Mammary epithelial cell (primary cell): ENCODE data around the gene CLDN9.

ENCODE experiments used
- EZH2 ChIP-seq: IDR thresholded peaks from 2 replicates; pipeline ENCODE4 v1.6.1; 2012; ENCODE audit warnings: low read length, inconsistent platforms, borderline replicate concordance
- TF ChIP-seq, protein P1 (sequence below), 2 donors: IDR thresholded peaks in 1 of 2; conservative IDR thresholded peaks in 1 of 2; 2 replicates each; pipeline ENCODE4 v1.5.1; 2011 to 2012; ENCODE audit warnings: inconsistent platforms in 2 of 2, low read length in 2 of 2, mild to moderate bottlenecking in 2 of 2, control low read depth in 1 of 2, low read depth in 1 of 2; ENCODE audit not compliant: insufficient read depth in 1 of 2; ENCODE audit errors: extremely low read depth in 1 of 2

DNA sequence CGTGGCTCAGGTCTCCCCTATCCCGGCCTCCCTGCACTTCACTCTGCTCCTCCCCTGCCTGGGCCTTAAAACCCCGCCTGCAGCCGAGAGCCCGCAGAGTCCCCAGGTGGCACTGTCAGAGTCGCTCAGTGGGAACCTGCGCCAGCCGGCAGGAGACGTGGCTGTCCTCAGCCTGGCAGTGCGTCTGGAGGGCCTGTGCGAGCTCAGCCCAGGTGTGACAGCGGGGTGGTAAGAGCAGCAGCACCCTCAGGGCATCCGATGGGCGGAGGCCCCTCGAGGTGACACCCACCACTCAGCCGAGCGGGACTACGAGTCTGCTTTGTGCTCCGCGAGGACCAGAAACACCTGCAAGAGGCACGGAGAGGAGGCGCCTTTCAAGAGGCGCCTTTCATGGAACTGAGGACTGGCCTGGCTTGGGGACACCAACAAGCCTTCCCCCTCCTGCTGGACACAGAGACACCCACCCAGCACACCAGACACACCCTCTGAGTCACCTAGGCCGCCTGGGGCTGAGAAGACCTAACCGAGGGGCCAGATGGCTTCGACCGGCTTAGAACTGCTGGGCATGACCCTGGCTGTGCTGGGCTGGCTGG, at the start of gene CLDN9:
- TF ChIP-seq, protein P1, sequence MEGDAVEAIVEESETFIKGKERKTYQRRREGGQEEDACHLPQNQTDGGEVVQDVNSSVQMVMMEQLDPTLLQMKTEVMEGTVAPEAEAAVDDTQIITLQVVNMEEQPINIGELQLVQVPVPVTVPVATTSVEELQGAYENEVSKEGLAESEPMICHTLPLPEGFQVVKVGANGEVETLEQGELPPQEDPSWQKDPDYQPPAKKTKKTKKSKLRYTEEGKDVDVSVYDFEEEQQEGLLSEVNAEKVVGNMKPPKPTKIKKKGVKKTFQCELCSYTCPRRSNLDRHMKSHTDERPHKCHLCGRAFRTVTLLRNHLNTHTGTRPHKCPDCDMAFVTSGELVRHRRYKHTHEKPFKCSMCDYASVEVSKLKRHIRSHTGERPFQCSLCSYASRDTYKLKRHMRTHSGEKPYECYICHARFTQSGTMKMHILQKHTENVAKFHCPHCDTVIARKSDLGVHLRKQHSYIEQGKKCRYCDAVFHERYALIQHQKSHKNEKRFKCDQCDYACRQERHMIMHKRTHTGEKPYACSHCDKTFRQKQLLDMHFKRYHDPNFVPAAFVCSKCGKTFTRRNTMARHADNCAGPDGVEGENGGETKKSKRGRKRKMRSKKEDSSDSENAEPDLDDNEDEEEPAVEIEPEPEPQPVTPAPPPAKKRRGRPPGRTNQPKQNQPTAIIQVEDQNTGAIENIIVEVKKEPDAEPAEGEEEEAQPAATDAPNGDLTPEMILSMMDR (conservative IDR thresholded peaks at IDR 0.05 in 1 of 2, IDR thresholded peaks at IDR 0.05 in 1 of 2; ENCODE audit: extremely low read depth in 1 of 2, insufficient read depth in 1 of 2, low read depth in 1 of 2, low read length in 2 of 2) = no peak
- TF ChIP-seq EZH2 = no peak
